Esophagus squamous epithelium (tissue), 5 donors: ENCODE data around the gene MAGEA6. TPM values are rescaled to one million over a fixed set of nuclear protein-coding genes. Genes with fewer than 3 reads are reported as not detected.
"Not testable (repeated sequence)": the region's sequence is repeated elsewhere in the genome, so short reads cannot be mapped to it uniquely, and the experiment has no call there.

ENCODE experiments used
- DNase-seq: peaks from one replicate; lab custom pipeline; 2025; lab: John Stamatoyannopoulos, UW
- H3K27ac ChIP-seq, 4 donors: fragments of 200-600 bp; sonication (generic); one replicate each; pipeline ENCODE4 v1.5.1; 2016 to 2019; ENCODE audit warnings: mild to moderate bottlenecking in 1 of 4
- H3K27me3 ChIP-seq, 4 donors: fragments of 200-600 bp; sonication (generic); 1 replicate in 3 of 4; 2 replicates in 1 of 4; pipeline versions ENCODE4 v1.5.1 to v1.6.0; 2017 to 2021; ENCODE audit warnings: antibody characterized with exemption in 1 of 4
- H3K36me3 ChIP-seq, 3 donors: fragments of 200-600 bp; sonication (generic); one replicate each; pipeline ENCODE4 v1.5.1; 2016 to 2019
- H3K4me1 ChIP-seq, 3 donors: fragments of 200-600 bp; sonication (generic); one replicate each; pipeline ENCODE4 v1.5.1; 2017 to 2019
- H3K4me3 ChIP-seq, 4 donors: fragments of 200-600 bp; sonication (generic); 1 replicate in 3 of 4; 2 replicates in 1 of 4; pipeline ENCODE4 v1.5.1; 2016 to 2019; ENCODE audit warnings: mild to moderate bottlenecking in 2 of 4, moderate library complexity in 1 of 4
- H3K9me3 ChIP-seq, 3 donors: fragments of 200-600 bp; sonication (generic); one replicate each; pipeline ENCODE4 v1.5.1; 2016 to 2019
- CTCF ChIP-seq, 6 experiments: fragments of 450-650 bp in 4 of 6; fragments of 200-600 bp in 2 of 6; sonication (generic) in 2 of 6; IDR thresholded peaks; one replicate each; pipeline ENCODE4 v1.5.1; 2016 to 2019; ENCODE audit warnings: antibody characterized with exemption in 6 of 6, mild to moderate bottlenecking in 4 of 6, moderate library complexity in 4 of 6
- POLR2A ChIP-seq, 4 donors: fragments of 450-650 bp; IDR thresholded peaks; one replicate each; pipeline ENCODE4 v1.6.1; 2017; ENCODE audit warnings: antibody characterized with exemption in 4 of 4, mild to moderate bottlenecking in 4 of 4, moderate library complexity in 3 of 4
- WGBS, 2 donors: methylation state at CpG; one replicate each; pipeline ENCODE4 v1.1.5; 2018; 5-methylcytosine and 5-hydroxymethylcytosine counted together
- intact Hi-C: fragments of 100-400 bp; cut with DNase I; formaldehyde crosslinking; loops from one replicate; pipeline ENCODE4 v1.15.0; 2022
- total RNA-seq, 4 donors: library from RNA; depleted of rRNA; stranded (reverse); fragments of >200 nt; gene quantifications; one replicate each; pipeline ENCODE4 v1.1.0, GENCODE V29; 2016
- donor health status: DM: yes; HTN: yes; CAD: no.

MAGEA6 gene, protein sequence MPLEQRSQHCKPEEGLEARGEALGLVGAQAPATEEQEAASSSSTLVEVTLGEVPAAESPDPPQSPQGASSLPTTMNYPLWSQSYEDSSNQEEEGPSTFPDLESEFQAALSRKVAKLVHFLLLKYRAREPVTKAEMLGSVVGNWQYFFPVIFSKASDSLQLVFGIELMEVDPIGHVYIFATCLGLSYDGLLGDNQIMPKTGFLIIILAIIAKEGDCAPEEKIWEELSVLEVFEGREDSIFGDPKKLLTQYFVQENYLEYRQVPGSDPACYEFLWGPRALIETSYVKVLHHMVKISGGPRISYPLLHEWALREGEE
- not detected for total RNA-seq

GRCh38 chrX:152769549-152770289 is at the start of gene MAGEA6:
MAGEA6 (minus strand) TSS chrX:152769689; CDS start chrX:152767650, 2,039 bp downstream.
- H3K4me3 ChIP-seq, H3K27ac ChIP-seq, DNase-seq, H3K4me1 ChIP-seq, H3K36me3 ChIP-seq, intact Hi-C loops, H3K9me3 ChIP-seq, H3K27me3 ChIP-seq: not testable (repeated sequence)
- no CpG with 5 or more reads among the region's 29 CpGs for WGBS, 2 donors

GRCh38 chrX:152819266-152819665 is 49.8 kb upstream of the MAGEA6 start:
- no peak overlapping the region for H3K4me3 ChIP-seq
- H3K36me3 ChIP-seq: no peaks in the 10 kb centered on the region
- H3K9me3 ChIP-seq: no peaks in the 10 kb centered on the region
- H3K4me1 ChIP-seq: peaks cover 0 to 15% (median 0%) of the 10 kb centered on the region in 3 donors
- no peak for TF ChIP-seq CTCF (IDR thresholded peaks at IDR 0.05)
- TF ChIP-seq POLR2A (IDR thresholded peaks at IDR 0.05): no peak
- no peak for DNase-seq
- intact Hi-C loops: no loop called here
- WGBS, 2 donors: 20 to 32% methylated on average over 1 to 2 of the region's 2 CpGs
- no peaks in the 10 kb centered on the region for H3K27me3 ChIP-seq
- H3K27ac ChIP-seq: no peak overlapping the region

GRCh38 chrX:152818356-152818755 is 48.9 kb upstream of the MAGEA6 start:
- intact Hi-C loops: no loop called here
- no peak for TF ChIP-seq CTCF (IDR thresholded peaks at IDR 0.05)
- TF ChIP-seq POLR2A (IDR thresholded peaks at IDR 0.05): no peak
- Histone ChIP-seq H3K4me1 (peaks cover 0 to 15% (median 0%) of the 10 kb centered on the region in 3 donors), H3K9me3 (no peaks in the 10 kb centered on the region), H3K27me3 (no peaks in the 10 kb centered on the region), H3K27ac (no peak overlapping the region), H3K36me3 (no peaks in the 10 kb centered on the region), H3K4me3 (no peak overlapping the region)
- no peak for DNase-seq
- WGBS, 2 donors: 55 to 64% methylated on average over 2 to 4 of the region's 5 CpGs

- Histone ChIP-seq H3K9me3 (no peaks in the 10 kb centered on the region), H3K4me3 (no peak overlapping the region), H3K4me1 (peaks cover 0 to 4% (median 0%) of the 10 kb centered on the region in 3 donors), H3K36me3 (no peaks in the 10 kb centered on the region), H3K27ac (no peak overlapping the region), H3K27me3 (no peaks in the 10 kb centered on the region)
- no peak for DNase-seq
- WGBS, 2 donors: 11 to 24% methylated on average over 4 to 6 of the region's 6 CpGs
- intact Hi-C loops: no loop called here
- TF ChIP-seq POLR2A (IDR thresholded peaks at IDR 0.05) (no peak), CTCF (IDR thresholded peaks at IDR 0.05) (peak in 5 of 6 experiments; percentile 13 to 40 (median 28))
These were observed 47.7 kb upstream of the MAGEA6 start for GRCh38 chrX:152817078-152817764.

DNA sequence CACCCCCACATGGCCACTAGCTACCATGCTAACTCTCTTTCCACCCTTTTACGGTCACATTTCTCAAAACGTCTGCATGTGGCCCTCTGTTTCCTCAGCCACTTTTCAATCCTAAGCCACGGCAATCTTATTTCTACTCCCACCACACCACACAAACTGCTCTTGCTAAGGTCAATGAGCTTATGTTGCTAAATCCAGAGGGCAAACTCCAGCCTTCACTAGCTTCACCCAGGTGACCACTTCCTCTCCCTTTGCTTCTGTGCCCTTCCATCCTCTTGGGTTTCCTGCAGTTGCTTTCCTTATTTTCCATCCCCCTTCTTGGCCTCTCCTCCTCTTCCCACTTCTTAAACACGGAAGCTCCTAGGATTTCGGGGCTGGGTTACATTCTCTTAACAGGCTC is 44.6 kb upstream of the MAGEA6 start:
- Histone ChIP-seq H3K36me3 (no peaks in the 10 kb centered on the region), H3K9me3 (no peaks in the 10 kb centered on the region), H3K27me3 (no peaks in the 10 kb centered on the region), H3K4me3 (no peak overlapping the region), H3K4me1 (no peaks in the 10 kb centered on the region), H3K27ac (no peak overlapping the region)
- intact Hi-C loops: no loop called here
- TF ChIP-seq POLR2A (IDR thresholded peaks at IDR 0.05): no peak
- TF ChIP-seq CTCF (IDR thresholded peaks at IDR 0.05): no peak
- no peak for DNase-seq
- 60 to 80% methylated on average over 5 of the region's 5 CpGs for WGBS, 2 donors
